Stimulated activated CD8-positive, alpha-beta memory T cell treated with anti-CD3 and anti-CD28 coated beads, Interleukin-12 subunit alpha, Interleukin-12 subunit beta, amount 100 ng/mL, for 24 hours (primary cell): Measurements from ENCODE around the gene IL24.

Source experiments
- DNase-seq: peaks from one replicate; pipeline ENCODE4 v3.0.0-alpha.2; 2020; ENCODE audit errors: extremely low read depth

IL24 gene

GRCh38 chr1:206925106-206925736, 28.0 kb downstream of the IL24 start:
- DNase-seq = no peak

GRCh38 chr1:206926286-206926685, 29.0 kb downstream of the IL24 start:
- DNase-seq = no peak

GRCh38 chr1:206929524-206929923, 32.3 kb downstream of the IL24 start:
- no peak for DNase-seq

GRCh38 chr1:206930210-206930798, 33.1 kb downstream of the IL24 start:
- DNase-seq = no peak

GRCh38 chr1:206931709-206932108, 34.5 kb downstream of the IL24 start:
- DNase-seq = no peak

GRCh38 chr1:206932177-206932576, 34.9 kb downstream of the IL24 start:
- no peak for DNase-seq

GRCh38 chr1:206933333-206933945, 36.2 kb downstream of the IL24 start:
- DNase-seq = peak; percentile 39

- no peak for DNase-seq
These were observed 38.3 kb downstream of the IL24 start for GRCh38 chr1:206935491-206936067.

- no peak for DNase-seq
These were observed 40.2 kb downstream of the IL24 start for GRCh38 chr1:206937425-206937824.

GRCh38 chr1:206939131-206939530, 41.9 kb downstream of the IL24 start:
- no peak for DNase-seq

- DNase-seq = no peak
These were observed 42.8 kb downstream of the IL24 start for GRCh38 chr1:206939841-206940587.

GRCh38 chr1:206940588-206940936, 43.3 kb downstream of the IL24 start:
- DNase-seq = no peak

GRCh38 chr1:206941766-206942418, 44.6 kb downstream of the IL24 start:
- DNase-seq = no peak

GRCh38 chr1:206944703-206945102, 47.5 kb downstream of the IL24 start:
- DNase-seq = no peak

GRCh38 chr1:206945779-206946178, 48.5 kb downstream of the IL24 start:
- DNase-seq = no peak

- DNase-seq = no peak
These were observed 49.0 kb downstream of the IL24 start, which contains the start of gene PIGR for GRCh38 chr1:206946261-206946660. TSS of gene PIGR (minus strand) at chr1:206946466. CDS start at chr1:206940531, 5,935 bp downstream.

GRCh38 chr1:206947255-206947654, 50.0 kb downstream of the IL24 start:
- no peak for DNase-seq

- no peak for DNase-seq
These were observed 52.0 kb downstream of the IL24 start for GRCh38 chr1:206949208-206949607.

GRCh38 chr1:206949641-206950040, 52.4 kb downstream of the IL24 start:
- DNase-seq = no peak

- no peak for DNase-seq
These were observed 54.3 kb downstream of the IL24 start for GRCh38 chr1:206951318-206952100.

GRCh38 chr1:206952171-206952570, 54.9 kb downstream of the IL24 start:
- no peak for DNase-seq
